LNCAP (cell line): ENCODE measurements around the gene RGS19.

Experiments used
- TF ChIP-seq, protein P1 (sequence below): fragments of 450-650 bp; IDR thresholded peaks from 2 replicates; pipeline ENCODE4 v1.5.1; 2017; ENCODE audit warnings: mild to moderate bottlenecking

RGS19 gene

GRCh38 chr20:64091770-64092169 lies 12.5 kb upstream of the RGS19 start:
- TF ChIP-seq, protein P1, sequence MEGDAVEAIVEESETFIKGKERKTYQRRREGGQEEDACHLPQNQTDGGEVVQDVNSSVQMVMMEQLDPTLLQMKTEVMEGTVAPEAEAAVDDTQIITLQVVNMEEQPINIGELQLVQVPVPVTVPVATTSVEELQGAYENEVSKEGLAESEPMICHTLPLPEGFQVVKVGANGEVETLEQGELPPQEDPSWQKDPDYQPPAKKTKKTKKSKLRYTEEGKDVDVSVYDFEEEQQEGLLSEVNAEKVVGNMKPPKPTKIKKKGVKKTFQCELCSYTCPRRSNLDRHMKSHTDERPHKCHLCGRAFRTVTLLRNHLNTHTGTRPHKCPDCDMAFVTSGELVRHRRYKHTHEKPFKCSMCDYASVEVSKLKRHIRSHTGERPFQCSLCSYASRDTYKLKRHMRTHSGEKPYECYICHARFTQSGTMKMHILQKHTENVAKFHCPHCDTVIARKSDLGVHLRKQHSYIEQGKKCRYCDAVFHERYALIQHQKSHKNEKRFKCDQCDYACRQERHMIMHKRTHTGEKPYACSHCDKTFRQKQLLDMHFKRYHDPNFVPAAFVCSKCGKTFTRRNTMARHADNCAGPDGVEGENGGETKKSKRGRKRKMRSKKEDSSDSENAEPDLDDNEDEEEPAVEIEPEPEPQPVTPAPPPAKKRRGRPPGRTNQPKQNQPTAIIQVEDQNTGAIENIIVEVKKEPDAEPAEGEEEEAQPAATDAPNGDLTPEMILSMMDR = no peak

GRCh38 chr20:64091340-64091739 lies 12.0 kb upstream of the RGS19 start:
- TF ChIP-seq, protein P1 = no peak

DNA sequence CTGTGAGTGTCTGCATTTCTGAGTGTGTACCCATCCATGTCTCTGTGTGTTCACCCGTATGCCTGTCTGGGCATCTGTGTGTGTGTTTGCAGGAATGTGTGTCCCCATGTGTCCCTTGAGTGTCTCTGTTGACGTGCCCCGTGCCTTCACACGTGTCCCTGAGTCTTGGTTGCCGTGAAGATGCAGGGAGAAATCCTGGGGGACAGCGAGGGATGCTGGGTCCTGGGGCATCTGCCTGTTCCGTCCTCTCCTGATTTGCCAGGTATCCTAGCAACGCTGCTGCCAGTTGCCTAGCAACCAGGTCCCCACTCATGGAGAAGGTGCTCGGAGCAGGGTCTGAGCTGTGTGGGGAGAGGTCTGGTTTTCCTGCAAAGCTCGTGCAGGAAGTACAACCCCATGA lies 10.8 kb upstream of the RGS19 start:
- TF ChIP-seq, protein P1 = no peak

- TF ChIP-seq, protein P1 = no peak
Measured at GRCh38 chr20:64086801-64087200, 7.5 kb upstream of the RGS19 start.

GRCh38 chr20:64084685-64085152 lies 5.4 kb upstream of the RGS19 start:
- TF ChIP-seq, protein P1 = no peak

- TF ChIP-seq, protein P1 = no peak; the same call in 1 of the 2 replicates
Measured at GRCh38 chr20:64083804-64084684, 4.7 kb upstream of the RGS19 start, which contains the start of gene LKAAEAR1. Gene LKAAEAR1, minus strand, starts transcription at chr20:64084398. Its CDS starts 179 bp downstream, at chr20:64084219.

GRCh38 chr20:64083378-64083803 lies 4.1 kb upstream of the RGS19 start:
- TF ChIP-seq, protein P1 = peak; percentile 80
